Ishikawa (cell line): ENCODE data around the gene IL1RL2.

Source experiments
- CEBPB ChIP-seq: IDR thresholded peaks from 2 replicates; pipeline ENCODE4 v1.6.1; 2012
- CREB1 ChIP-seq: IDR thresholded peaks from 2 replicates; pipeline ENCODE4 v1.6.1; 2012; ENCODE audit warnings: low read depth
- EGR1 ChIP-seq: IDR thresholded peaks from 2 replicates; pipeline ENCODE4 v1.6.1; 2012
- EP300 ChIP-seq: IDR thresholded peaks from 2 replicates; pipeline ENCODE4 v1.6.1; 2012; ENCODE audit warnings: borderline replicate concordance
- FOXM1 ChIP-seq: IDR thresholded peaks from 2 replicates; pipeline ENCODE4 v1.6.1; 2012; ENCODE audit warnings: low read depth, borderline replicate concordance
- NFIC ChIP-seq: IDR thresholded peaks from 2 replicates; pipeline ENCODE4 v1.6.1; 2012
- RAD21 ChIP-seq: IDR thresholded peaks from 2 replicates; pipeline ENCODE4 v1.6.1; 2012; ENCODE audit warnings: low read depth
- TAF1 ChIP-seq: IDR thresholded peaks from 2 replicates; pipeline ENCODE4 v1.6.1; 2012; ENCODE audit warnings: low read depth, mild to moderate bottlenecking
- TCF12 ChIP-seq: IDR thresholded peaks from 2 replicates; pipeline ENCODE4 v1.6.1; 2012; ENCODE audit warnings: low read depth
- TEAD4 ChIP-seq: IDR thresholded peaks from 2 replicates; pipeline ENCODE4 v1.6.1; 2012
- YY1 ChIP-seq: IDR thresholded peaks from 2 replicates; pipeline ENCODE4 v1.6.1; 2012; ENCODE audit warnings: low read depth
- ZBTB7A ChIP-seq: IDR thresholded peaks from 2 replicates; pipeline ENCODE4 v1.6.1; 2012; ENCODE audit warnings: low read depth
- TF ChIP-seq, protein P1 (sequence below): IDR thresholded peaks from 2 replicates; pipeline ENCODE4 v1.6.1; 2012
- TF ChIP-seq, protein P2 (sequence below): IDR thresholded peaks from 2 replicates; pipeline ENCODE4 v1.6.1; 2012
- TF ChIP-seq, protein P3 (sequence below): IDR thresholded peaks from 2 replicates; pipeline ENCODE4 v1.6.1; 2012; ENCODE audit warnings: low read depth, mild to moderate bottlenecking

Gene IL1RL2

DNA sequence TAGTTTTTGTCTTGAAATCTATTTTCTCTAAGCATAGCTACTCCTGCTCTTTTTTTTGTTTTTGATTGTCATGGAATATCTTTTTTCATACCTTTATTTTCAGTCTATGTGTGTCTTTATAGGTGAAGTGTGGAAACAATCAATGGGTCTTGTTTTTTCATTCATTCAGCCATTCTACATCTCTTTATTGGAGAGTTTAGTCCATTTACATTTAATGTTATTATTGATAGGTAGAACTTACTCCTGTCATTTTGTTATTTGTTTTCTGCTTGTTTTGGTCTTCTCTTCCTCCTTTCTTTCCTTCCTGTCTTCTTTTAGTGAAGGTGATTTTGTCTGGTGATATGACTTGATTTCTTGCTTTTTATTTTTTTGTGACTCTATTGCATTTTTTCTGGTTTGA, 17.8 kb downstream of the IL1RL2 start:
- TF ChIP-seq TEAD4 (no peak), EP300 (no peak), ZBTB7A (no peak), FOXM1 (no peak), RAD21 (no peak), EGR1 (no peak), CREB1 (no peak), NFIC (no peak), CEBPB (no peak)
- TF ChIP-seq, protein P1, sequence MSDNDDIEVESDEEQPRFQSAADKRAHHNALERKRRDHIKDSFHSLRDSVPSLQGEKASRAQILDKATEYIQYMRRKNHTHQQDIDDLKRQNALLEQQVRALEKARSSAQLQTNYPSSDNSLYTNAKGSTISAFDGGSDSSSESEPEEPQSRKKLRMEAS: no peak
- TF ChIP-seq, protein P2, sequence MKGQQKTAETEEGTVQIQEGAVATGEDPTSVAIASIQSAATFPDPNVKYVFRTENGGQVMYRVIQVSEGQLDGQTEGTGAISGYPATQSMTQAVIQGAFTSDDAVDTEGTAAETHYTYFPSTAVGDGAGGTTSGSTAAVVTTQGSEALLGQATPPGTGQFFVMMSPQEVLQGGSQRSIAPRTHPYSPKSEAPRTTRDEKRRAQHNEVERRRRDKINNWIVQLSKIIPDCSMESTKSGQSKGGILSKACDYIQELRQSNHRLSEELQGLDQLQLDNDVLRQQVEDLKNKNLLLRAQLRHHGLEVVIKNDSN: no peak

GRCh38 chr2:102206666-102207341, 20.0 kb downstream of the IL1RL2 start:
- TF ChIP-seq FOXM1: no peak
- no peak for TF ChIP-seq TCF12
- TF ChIP-seq, protein P3, sequence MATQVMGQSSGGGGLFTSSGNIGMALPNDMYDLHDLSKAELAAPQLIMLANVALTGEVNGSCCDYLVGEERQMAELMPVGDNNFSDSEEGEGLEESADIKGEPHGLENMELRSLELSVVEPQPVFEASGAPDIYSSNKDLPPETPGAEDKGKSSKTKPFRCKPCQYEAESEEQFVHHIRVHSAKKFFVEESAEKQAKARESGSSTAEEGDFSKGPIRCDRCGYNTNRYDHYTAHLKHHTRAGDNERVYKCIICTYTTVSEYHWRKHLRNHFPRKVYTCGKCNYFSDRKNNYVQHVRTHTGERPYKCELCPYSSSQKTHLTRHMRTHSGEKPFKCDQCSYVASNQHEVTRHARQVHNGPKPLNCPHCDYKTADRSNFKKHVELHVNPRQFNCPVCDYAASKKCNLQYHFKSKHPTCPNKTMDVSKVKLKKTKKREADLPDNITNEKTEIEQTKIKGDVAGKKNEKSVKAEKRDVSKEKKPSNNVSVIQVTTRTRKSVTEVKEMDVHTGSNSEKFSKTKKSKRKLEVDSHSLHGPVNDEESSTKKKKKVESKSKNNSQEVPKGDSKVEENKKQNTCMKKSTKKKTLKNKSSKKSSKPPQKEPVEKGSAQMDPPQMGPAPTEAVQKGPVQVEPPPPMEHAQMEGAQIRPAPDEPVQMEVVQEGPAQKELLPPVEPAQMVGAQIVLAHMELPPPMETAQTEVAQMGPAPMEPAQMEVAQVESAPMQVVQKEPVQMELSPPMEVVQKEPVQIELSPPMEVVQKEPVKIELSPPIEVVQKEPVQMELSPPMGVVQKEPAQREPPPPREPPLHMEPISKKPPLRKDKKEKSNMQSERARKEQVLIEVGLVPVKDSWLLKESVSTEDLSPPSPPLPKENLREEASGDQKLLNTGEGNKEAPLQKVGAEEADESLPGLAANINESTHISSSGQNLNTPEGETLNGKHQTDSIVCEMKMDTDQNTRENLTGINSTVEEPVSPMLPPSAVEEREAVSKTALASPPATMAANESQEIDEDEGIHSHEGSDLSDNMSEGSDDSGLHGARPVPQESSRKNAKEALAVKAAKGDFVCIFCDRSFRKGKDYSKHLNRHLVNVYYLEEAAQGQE: no peak
- TF ChIP-seq, protein P1: no peak
- TF ChIP-seq TEAD4: no peak
- no peak for TF ChIP-seq EP300

DNA sequence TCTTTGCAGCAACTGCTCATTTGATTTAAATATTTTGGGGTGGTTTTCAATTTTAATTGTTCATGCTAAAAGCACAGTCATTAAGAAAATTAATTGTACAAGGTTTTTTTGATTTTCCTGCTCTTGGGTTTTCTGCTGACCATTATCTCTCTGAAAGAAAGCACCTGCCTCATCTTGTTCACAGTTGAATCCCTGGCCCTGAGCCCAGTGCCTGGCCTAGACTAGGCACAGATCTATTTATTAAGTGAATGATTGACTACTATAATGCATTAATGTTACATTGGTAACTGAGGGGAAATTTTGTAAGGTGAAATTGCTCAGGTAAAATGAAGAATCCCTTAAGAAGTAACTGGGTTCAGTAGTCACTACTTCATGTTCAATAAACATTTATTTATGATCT, 22.0 kb downstream of the IL1RL2 start:
- TF ChIP-seq TCF12: no peak
- TF ChIP-seq, protein P3: no peak

DNA sequence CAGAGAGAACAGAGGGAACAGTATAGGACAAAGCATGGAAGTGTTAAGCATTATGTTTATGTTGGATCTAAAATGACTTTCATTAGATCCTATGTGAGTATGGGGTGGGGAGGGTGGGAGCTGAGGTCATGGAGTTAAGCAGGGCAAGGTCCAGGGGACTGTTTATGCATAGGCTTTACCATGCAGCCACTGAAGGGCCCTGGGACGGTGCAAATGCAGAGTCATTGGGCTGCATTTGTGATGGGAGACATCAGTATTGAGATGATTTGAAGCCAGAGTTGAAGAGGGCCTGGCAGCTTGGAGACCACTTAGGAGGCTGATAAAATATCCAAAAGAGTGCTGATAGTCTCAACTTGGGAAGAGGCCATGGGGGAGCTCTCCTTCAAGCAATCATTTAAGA, 22.7 kb downstream of the IL1RL2 start:
- TF ChIP-seq TAF1 (no peak), TCF12 (no peak), RAD21 (no peak), TEAD4 (no peak), YY1 (no peak), CREB1 (no peak), EP300 (no peak), NFIC (no peak), FOXM1 (no peak), EGR1 (no peak), CEBPB (no peak), ZBTB7A (no peak)
- TF ChIP-seq, protein P3: no peak
- TF ChIP-seq, protein P1: no peak
- TF ChIP-seq, protein P2: no peak

DNA sequence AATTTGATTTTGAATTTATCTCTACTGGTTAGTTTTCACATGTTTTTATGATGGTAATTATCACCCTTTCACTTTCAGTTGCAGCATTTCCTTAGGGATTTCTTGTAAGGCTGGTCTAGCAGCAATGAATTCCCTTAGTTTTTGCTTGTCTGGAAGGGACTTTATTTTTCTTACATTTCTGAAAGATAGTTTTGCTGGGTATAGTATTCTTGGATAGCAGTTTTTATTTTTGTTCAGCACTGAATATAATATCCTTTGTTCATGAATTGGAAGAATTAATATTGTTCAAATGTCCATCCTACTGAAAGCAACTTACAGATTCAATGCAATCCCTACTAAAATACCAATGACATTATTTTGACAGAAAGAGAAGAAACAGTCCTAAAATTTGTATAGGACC, 30.2 kb downstream of the IL1RL2 start:
- no peak for TF ChIP-seq TEAD4
- no peak for TF ChIP-seq NFIC
- TF ChIP-seq YY1: no peak
- TF ChIP-seq, protein P3: no peak
- TF ChIP-seq CREB1: no peak
- TF ChIP-seq FOXM1: no peak
- no peak for TF ChIP-seq EP300
- no peak for TF ChIP-seq ZBTB7A
- TF ChIP-seq, protein P1: no peak
- TF ChIP-seq RAD21: no peak
- no peak for TF ChIP-seq TCF12
- no peak for TF ChIP-seq EGR1
- no peak for TF ChIP-seq TAF1
- no peak for TF ChIP-seq CEBPB
- TF ChIP-seq, protein P2: no peak
